ENCODE data around the gene JKAMP. TPM values are rescaled to one million over a fixed set of nuclear protein-coding genes. Genes with fewer than 3 reads are reported as not detected.
"Not testable (repeated sequence)": the region's sequence is repeated elsewhere in the genome, so short reads cannot be mapped to it uniquely, and the experiment has no call there.

JKAMP gene, protein sequence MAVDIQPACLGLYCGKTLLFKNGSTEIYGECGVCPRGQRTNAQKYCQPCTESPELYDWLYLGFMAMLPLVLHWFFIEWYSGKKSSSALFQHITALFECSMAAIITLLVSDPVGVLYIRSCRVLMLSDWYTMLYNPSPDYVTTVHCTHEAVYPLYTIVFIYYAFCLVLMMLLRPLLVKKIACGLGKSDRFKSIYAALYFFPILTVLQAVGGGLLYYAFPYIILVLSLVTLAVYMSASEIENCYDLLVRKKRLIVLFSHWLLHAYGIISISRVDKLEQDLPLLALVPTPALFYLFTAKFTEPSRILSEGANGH
- total RNA-seq = 44.6 TPM
- long read RNA-seq, transcript JKAMP-201 (7 exons, 1,726 nt) = major isoform, 54 of 91 reads
- long read RNA-seq, transcript JKAMP-203 (7 exons, 1,636 nt) = minor isoform, 19 of 91 reads
- long read RNA-seq, partial matches to known transcripts = 2 of 91 reads
- long read RNA-seq, other reads (novel, unspliced or antisense) = 7 of 91 reads

DNA sequence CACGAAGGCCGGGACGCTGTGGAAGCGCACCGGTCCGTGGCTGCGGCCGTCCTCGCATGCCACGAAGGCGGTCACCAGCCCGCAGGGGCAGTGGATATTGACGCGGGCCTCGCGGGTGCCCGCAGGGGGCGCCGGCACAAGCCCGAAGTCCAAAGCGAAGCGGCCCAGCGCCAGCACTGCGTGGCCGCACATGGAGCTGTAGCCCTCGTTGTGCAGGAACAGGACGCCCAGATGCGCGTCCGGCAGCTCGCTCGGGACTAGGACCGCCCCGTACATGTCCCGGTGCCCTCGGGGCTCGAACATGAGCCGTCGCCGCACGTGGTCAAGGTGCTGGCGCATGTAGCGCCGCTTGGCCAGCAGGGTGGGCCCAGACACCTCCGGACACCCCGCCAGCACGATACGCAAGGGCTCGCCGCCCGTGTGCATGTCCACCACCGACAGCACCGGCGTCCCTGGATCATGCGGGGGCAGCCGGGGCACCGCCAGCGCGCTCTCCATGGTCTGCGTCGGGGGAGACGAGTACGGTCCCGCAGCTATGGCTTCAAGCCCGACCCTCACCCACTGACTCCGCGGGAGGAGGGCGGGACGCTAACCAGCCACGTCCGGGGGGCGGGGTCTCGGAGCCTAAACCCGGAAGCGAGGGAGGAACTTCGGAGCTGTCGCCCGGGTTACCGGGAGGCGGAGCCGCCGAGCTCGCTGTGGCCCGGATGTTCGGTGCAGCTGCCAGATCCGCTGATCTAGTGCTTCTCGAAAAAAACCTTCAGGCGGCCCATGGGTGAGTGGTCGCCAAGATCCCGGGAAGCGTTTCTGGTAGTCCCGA is at the start of gene JKAMP, which contains the start of gene L3HYPDH:
JKAMP (plus strand) TSS at position 699 of the 820 bp plus-strand sequence; CDS start at position 772, 73 bp downstream.
L3HYPDH (minus strand) TSS at position 590 of the 820 bp plus-strand sequence; CDS start at position 498, 92 bp downstream.
- Histone ChIP-seq H3K36me3 (peaks cover 18% of the 10 kb centered on the region), H3K9me3 (no peaks in the 10 kb centered on the region), H3K27ac (peak within 1 kb of the TSS; percentile 95), H3K4me3 (peak within 1 kb of the TSS; percentile 79), H3K4me1 (peaks cover 57% of the 10 kb centered on the region), H3K27me3 (ENCODE audit: low read depth) (no peaks in the 10 kb centered on the region)
- DNase-seq (peak; percentile 99), ATAC-seq (peak; percentile 98)
- TF ChIP-seq, protein P1, sequence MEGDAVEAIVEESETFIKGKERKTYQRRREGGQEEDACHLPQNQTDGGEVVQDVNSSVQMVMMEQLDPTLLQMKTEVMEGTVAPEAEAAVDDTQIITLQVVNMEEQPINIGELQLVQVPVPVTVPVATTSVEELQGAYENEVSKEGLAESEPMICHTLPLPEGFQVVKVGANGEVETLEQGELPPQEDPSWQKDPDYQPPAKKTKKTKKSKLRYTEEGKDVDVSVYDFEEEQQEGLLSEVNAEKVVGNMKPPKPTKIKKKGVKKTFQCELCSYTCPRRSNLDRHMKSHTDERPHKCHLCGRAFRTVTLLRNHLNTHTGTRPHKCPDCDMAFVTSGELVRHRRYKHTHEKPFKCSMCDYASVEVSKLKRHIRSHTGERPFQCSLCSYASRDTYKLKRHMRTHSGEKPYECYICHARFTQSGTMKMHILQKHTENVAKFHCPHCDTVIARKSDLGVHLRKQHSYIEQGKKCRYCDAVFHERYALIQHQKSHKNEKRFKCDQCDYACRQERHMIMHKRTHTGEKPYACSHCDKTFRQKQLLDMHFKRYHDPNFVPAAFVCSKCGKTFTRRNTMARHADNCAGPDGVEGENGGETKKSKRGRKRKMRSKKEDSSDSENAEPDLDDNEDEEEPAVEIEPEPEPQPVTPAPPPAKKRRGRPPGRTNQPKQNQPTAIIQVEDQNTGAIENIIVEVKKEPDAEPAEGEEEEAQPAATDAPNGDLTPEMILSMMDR (IDR thresholded peaks at IDR 0.05) = peak; percentile 71
- intact Hi-C loops (cut with DNase I) = no loop called here

DNA sequence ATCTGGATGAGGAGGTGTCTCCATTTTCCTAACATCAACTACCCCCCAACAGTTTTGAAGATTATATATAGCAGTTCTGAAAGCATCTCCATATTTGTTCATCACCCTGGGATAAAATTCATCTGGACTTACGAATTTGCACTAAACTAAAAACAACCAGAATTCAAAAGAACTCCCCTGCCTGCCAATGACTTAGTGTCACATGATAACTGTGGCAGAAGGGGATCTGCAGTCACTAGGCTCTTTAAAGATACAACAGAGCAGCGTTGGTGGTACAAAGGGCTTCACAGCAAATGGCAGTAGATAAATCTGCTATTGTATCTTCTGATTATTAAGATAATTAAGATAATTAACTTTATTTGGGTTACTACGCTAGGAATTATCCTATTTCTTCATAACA is 49.2 kb upstream of the JKAMP start:
- H3K27ac ChIP-seq = no peak overlapping the region
- no peaks in the 10 kb centered on the region for H3K4me1 ChIP-seq
- ATAC-seq (no peak), DNase-seq (no peak)
- TF ChIP-seq, protein P1 (IDR thresholded peaks at IDR 0.05) = no peak
- H3K27me3 ChIP-seq (ENCODE audit: low read depth) = no peaks in the 10 kb centered on the region
- H3K4me3 ChIP-seq = no peak overlapping the region
- no peaks in the 10 kb centered on the region for H3K36me3 ChIP-seq
- intact Hi-C loops (cut with DNase I) = no loop called here
- H3K9me3 ChIP-seq = no peaks in the 10 kb centered on the region

DNA sequence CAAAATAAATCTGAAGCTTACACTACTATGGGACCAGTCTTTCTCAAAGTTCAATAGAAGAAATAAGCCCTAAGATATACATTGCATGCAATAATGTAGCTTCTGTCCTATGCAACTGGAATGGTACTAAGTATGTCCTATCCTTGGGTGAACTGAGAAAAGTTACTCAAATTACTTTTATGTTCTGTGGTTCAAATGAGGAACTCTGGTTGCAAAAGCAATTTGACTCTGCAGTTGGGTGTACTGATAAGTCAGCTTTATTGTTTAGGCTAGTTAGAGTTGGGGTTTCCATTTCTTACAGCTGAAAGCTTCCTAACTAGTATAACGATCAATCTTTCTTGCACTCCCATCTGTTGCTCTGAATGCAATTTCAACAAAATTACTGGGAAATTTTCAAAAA is 48.3 kb upstream of the JKAMP start:
- no peak overlapping the region for H3K4me3 ChIP-seq
- intact Hi-C loops (cut with DNase I) = no loop called here
- no peaks in the 10 kb centered on the region for H3K27me3 ChIP-seq (ENCODE audit: low read depth)
- ATAC-seq = no peak
- no peak overlapping the region for H3K27ac ChIP-seq
- no peaks in the 10 kb centered on the region for H3K4me1 ChIP-seq
- no peak for DNase-seq
- TF ChIP-seq, protein P1 (IDR thresholded peaks at IDR 0.05) = no peak
- no peaks in the 10 kb centered on the region for H3K36me3 ChIP-seq
- no peaks in the 10 kb centered on the region for H3K9me3 ChIP-seq

DNA sequence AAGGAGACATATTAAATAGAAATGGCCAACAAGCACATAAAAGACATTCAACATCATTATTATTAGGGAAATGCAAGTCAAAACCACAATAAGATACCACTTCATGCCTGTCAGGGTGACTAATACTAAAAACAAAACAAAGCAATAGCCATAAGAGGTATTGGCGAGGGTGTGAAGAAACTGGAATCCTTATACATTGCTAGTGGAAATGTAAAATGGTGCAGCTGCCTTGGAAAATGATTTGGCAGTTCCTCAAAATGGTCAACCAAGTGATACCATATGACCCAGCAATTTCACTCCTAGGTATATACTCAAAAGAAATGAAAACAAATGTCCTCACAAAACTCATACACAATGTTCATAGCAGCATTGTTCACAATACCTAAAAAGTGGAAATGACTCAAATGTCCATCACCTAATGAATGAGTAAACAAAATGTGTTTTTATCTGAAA is 46.1 kb upstream of the JKAMP start:
- Histone ChIP-seq H3K9me3 (no peaks in the 10 kb centered on the region), H3K27ac (no peak overlapping the region), H3K4me3 (no peak overlapping the region), H3K4me1 (no peaks in the 10 kb centered on the region), H3K36me3 (no peaks in the 10 kb centered on the region), H3K27me3 (ENCODE audit: low read depth) (no peaks in the 10 kb centered on the region)
- DNase-seq = no peak
- ATAC-seq = no peak
- intact Hi-C loops (cut with DNase I) = no loop called here
- TF ChIP-seq, protein P1 (IDR thresholded peaks at IDR 0.05) = no peak

DNA sequence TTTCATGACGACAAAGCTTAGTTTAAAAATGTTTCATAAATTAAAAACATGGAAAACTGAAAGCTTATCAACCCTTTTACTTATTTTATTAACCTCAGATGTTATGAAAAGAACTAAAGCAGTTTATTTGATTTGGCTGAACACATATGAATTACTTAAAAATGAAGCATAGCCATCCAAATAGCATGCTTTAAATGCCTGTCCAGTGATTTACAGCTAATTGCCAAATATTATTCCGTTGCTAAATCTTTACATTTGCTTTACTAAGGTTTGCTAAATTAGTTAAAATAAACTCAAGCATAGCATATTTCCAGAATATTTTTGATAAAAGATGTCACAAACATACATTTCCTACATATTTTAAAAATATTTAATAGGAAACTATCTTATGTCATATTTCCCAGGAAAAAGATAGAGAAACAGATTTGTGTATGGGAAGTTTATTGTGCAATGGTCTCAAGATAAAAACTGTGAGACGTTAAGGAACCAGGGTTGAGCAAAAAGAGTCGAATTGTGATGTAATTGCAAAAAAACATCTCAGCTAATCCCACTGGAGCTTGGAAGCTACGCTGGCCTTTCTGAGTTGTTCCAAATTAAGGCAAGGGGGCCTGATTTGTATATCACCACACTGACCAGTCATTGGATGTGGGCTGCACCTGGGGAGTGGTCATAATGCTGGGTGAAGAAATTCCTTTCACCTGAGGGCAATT is 44.9 kb upstream of the JKAMP start:
- intact Hi-C loops (cut with DNase I) = no loop called here
- Histone ChIP-seq H3K36me3 (no peaks in the 10 kb centered on the region), H3K9me3 (no peaks in the 10 kb centered on the region), H3K27ac (no peak overlapping the region), H3K4me3 (no peak overlapping the region), H3K27me3 (ENCODE audit: low read depth) (no peaks in the 10 kb centered on the region), H3K4me1 (peaks cover 4% of the 10 kb centered on the region)
- no peak for ATAC-seq
- TF ChIP-seq, protein P1 (IDR thresholded peaks at IDR 0.05) = no peak
- no peak for DNase-seq

DNA sequence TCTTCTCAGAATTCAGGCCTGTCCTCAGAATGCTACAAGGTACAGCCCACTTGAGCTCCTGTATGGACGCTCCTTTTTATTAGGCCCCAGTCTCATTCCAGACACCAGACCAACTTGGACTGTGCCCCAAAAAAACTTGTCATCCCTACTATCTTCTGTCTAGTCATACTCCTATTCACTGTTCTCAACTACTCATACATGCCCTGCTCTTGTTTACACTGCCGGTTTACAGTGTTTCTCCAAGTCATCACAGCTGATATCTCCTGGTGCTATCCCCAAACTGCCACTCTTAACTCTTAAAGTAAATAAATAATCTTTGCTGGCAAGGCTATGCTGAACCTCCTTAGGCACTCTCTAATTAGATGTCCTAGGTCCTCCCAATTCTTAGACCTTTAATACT is 35.6 kb upstream of the JKAMP start:
- intact Hi-C loops (cut with DNase I); H3K27me3 ChIP-seq (ENCODE audit: low read depth); H3K4me1 ChIP-seq; H3K9me3 ChIP-seq; H3K4me3 ChIP-seq; H3K36me3 ChIP-seq; ATAC-seq; DNase-seq; H3K27ac ChIP-seq: not testable (repeated sequence)
